GM12878 (cell line): ENCODE results near the gene TNNC2. TPM values are rescaled to one million over a fixed set of nuclear protein-coding genes. Genes with fewer than 3 reads are reported as not detected.

Source experiments
- ATAC-seq: fragments of 200-7000 bp; cut with Tn5 transposase; 3 replicates; pipeline ENCODE4 v1.9.1; 2020; ENCODE audit warnings: mild to moderate bottlenecking, moderate library complexity
- BruUV-seq: library from RNA; stranded (reverse); fragments of 400-500 nt; replicated peaks from 2 replicates; lab custom pipeline; 2021; lab: Mats Ljungman, UMichigan
- CTCF ChIA-PET: fragments of 300-600 bp; sonication (Branson Sonifier 250); formaldehyde crosslinking; extraction: SDS; loops from one replicate; lab custom pipeline; 2021; ENCODE audit warnings: inconsistent platforms; lab: Yijun Ruan, JAX
- POLR2A ChIA-PET: fragments of 350-600 bp; formaldehyde crosslinking; extraction: SDS; loops from one replicate; lab custom pipeline; 2021; ENCODE audit warnings: inconsistent platforms; lab: Charles Lee
- RAD21 ChIA-PET: fragments of 300-600 bp; sonication (Branson Sonifier 250); formaldehyde crosslinking; loops from one replicate; lab custom pipeline; 2023; ENCODE audit warnings: antibody characterized with exemption; ENCODE audit not compliant: unreplicated experiment; lab: Charles Lee
- SMC1A ChIA-PET: fragments of 300-600 bp; sonication (Branson Sonifier 250); formaldehyde crosslinking; loops from one replicate; lab custom pipeline; 2023; ENCODE audit not compliant: unreplicated experiment, uncharacterized antibody; lab: Charles Lee
- DNase-seq: peaks from one replicate; pipeline ENCODE4 v3.0.0-alpha.2; 2011; ENCODE audit warnings: low read depth, low spot score
- FAIRE-seq: peaks from 3 replicates; lab custom pipeline; 2011; peaks lifted over from hg19 to GRCh38; lab: Jason Lieb, UNC
- H2AFZ ChIP-seq: 2 replicates; pipeline ENCODE4 v1.6.0; 2011; ENCODE audit warnings: low read depth, low read length, control low read depth; ENCODE audit not compliant: control insufficient read depth
- H3K27ac ChIP-seq: 2 replicates; pipeline ENCODE4 v1.5.1; 2011; ENCODE audit warnings: control low read depth; ENCODE audit not compliant: control insufficient read depth, insufficient read depth
- H3K27me3 ChIP-seq, 2 experiments: replicated peaks in 1 of 2; 2 replicates each; pipeline versions ENCODE4 v1.6.0 to v1.6.1; 2011; ENCODE audit warnings: low read length in 1 of 2; ENCODE audit not compliant: control insufficient read depth in 2 of 2, insufficient read depth in 2 of 2
- H3K36me3 ChIP-seq, 2 experiments: 2 replicates each; pipeline ENCODE4 v1.5.1; 2011; ENCODE audit warnings: low read length in 1 of 2; ENCODE audit not compliant: control insufficient read depth in 2 of 2, insufficient read depth in 2 of 2
- H3K4me1 ChIP-seq: 2 replicates; pipeline ENCODE4 v1.6.1; 2011; ENCODE audit warnings: mild to moderate bottlenecking, low read length, moderate library complexity, mixed read lengths; ENCODE audit not compliant: control insufficient read depth, insufficient read depth
- H3K4me2 ChIP-seq: 2 replicates; pipeline ENCODE4 v1.6.0; 2011; ENCODE audit warnings: control low read depth; ENCODE audit not compliant: control insufficient read depth, insufficient read depth
- H3K4me3 ChIP-seq: fragments of 200-600 bp; sonication (generic); 2 replicates; pipeline ENCODE4 v1.5.1; 2016
- H3K79me2 ChIP-seq: 2 replicates; pipeline ENCODE4 v1.6.0; 2011; ENCODE audit warnings: low read length; ENCODE audit not compliant: control insufficient read depth, insufficient read depth
- H3K9ac ChIP-seq: 2 replicates; pipeline ENCODE4 v1.8.0; 2011; ENCODE audit warnings: low read length, control low read depth, mixed read lengths; ENCODE audit not compliant: control insufficient read depth, insufficient read depth
- H3K9me3 ChIP-seq: replicated peaks from 3 replicates; pipeline ENCODE4 v1.5.1; 2011; ENCODE audit warnings: mild to moderate bottlenecking, low read length; ENCODE audit not compliant: control insufficient read depth, insufficient read depth
- H4K20me1 ChIP-seq: 2 replicates; pipeline ENCODE4 v1.6.0; 2011; ENCODE audit not compliant: control insufficient read depth, insufficient read depth
- CHD1 ChIP-seq: IDR thresholded peaks from 2 replicates; pipeline ENCODE4 v1.6.1; 2012; ENCODE audit warnings: low read depth, low read length, improper control_type of control experiment
- CREB1 ChIP-seq: IDR thresholded peaks from 2 replicates; pipeline ENCODE4 v1.6.1; 2012; ENCODE audit warnings: low read depth, mild to moderate bottlenecking, inconsistent platforms
- DPF2 ChIP-seq: fragments of 450-650 bp; IDR thresholded peaks from 2 replicates; pipeline ENCODE4 v1.6.1; 2017; ENCODE audit warnings: mild to moderate bottlenecking
- EP300 ChIP-seq, 2 experiments: fragments of 150-350 bp in 1 of 2; IDR thresholded peaks; 2 replicates each; pipeline ENCODE4 v1.6.1; 2011 to 2012; ENCODE audit warnings: low read depth in 2 of 2, low read length in 2 of 2, borderline replicate concordance in 1 of 2, improper control_type of control experiment in 1 of 2, inconsistent platforms in 1 of 2; ENCODE audit not compliant: control insufficient read depth in 1 of 2
- ETV6 ChIP-seq, 2 experiments: fragments of 450-650 bp in 1 of 2; IDR thresholded peaks in 1 of 2; conservative IDR thresholded peaks in 1 of 2; 2 replicates each; pipeline ENCODE4 v1.6.1; 2014; ENCODE audit warnings: antibody characterized with exemption in 1 of 2, borderline replicate concordance in 1 of 2, low read depth in 1 of 2, mild to moderate bottlenecking in 1 of 2, moderate library complexity in 1 of 2
- JUND ChIP-seq: IDR thresholded peaks from 2 replicates; pipeline ENCODE4 v1.6.1; 2012; ENCODE audit warnings: low read depth, mild to moderate bottlenecking, low read length, improper control_type of control experiment, moderate library complexity
- KAT2A ChIP-seq: conservative IDR thresholded peaks from 2 replicates; pipeline ENCODE4 v1.6.1; 2011; ENCODE audit warnings: low read depth, low read length; ENCODE audit not compliant: control insufficient read depth
- MEF2A ChIP-seq: IDR thresholded peaks from 2 replicates; pipeline ENCODE4 v1.6.1; 2011; ENCODE audit warnings: low read depth, mild to moderate bottlenecking, low read length, moderate library complexity; ENCODE audit not compliant: insufficient read depth
- PML ChIP-seq: IDR thresholded peaks from 2 replicates; pipeline ENCODE4 v1.6.1; 2012; ENCODE audit warnings: low read length, inconsistent platforms
- POLR2AphosphoS5 ChIP-seq: IDR thresholded peaks from 2 replicates; pipeline ENCODE4 v1.6.1; 2011; ENCODE audit warnings: mild to moderate bottlenecking, low read length, inconsistent platforms
- RAD51 ChIP-seq: fragments of 450-650 bp; IDR thresholded peaks from 2 replicates; pipeline ENCODE4 v1.6.1; 2016; ENCODE audit warnings: moderate library complexity, mild to moderate bottlenecking, inconsistent platforms
- RFX5 ChIP-seq: IDR thresholded peaks from 2 replicates; pipeline ENCODE4 v1.6.1; 2011; ENCODE audit warnings: low read depth, low read length, improper control_type of control experiment
- WRNIP1 ChIP-seq: IDR thresholded peaks from 2 replicates; pipeline ENCODE4 v1.6.1; 2011; ENCODE audit warnings: low read depth, low read length, improper control_type of control experiment, borderline replicate concordance
- ZNF384 ChIP-seq: IDR thresholded peaks from 2 replicates; pipeline ENCODE4 v1.6.1; 2012; ENCODE audit warnings: low read depth, mild to moderate bottlenecking, low read length, improper control_type of control experiment, borderline replicate concordance
- ZNF622 ChIP-seq: fragments of 450-650 bp; IDR thresholded peaks from 2 replicates; pipeline ENCODE4 v1.6.1; 2017; ENCODE audit warnings: mild to moderate bottlenecking, inconsistent platforms
- WGBS: methylation state at CpG from one replicate; pipeline ENCODE4 v1.1.6; 2016; ENCODE audit warnings: low lambda C conversion rate; ENCODE audit not compliant: insufficient replicate concordance, insufficient coverage; ENCODE audit errors: missing lambda C conversion rate; 5-methylcytosine and 5-hydroxymethylcytosine counted together
- in situ Hi-C: fragments of 300-500 bp; cut with MboI; formaldehyde crosslinking; loops from 9 replicates; pipeline ENCODE4 v1.14.3; 2018; ENCODE audit warnings: mixed read lengths
- intact Hi-C: fragments of 100-400 bp; cut with micrococcal nuclease; formaldehyde crosslinking; loops from one replicate; pipeline ENCODE4 v1.14.2; 2022; ENCODE audit not compliant: unreplicated experiment
- polyA plus RNA-seq, 11 experiments: library from polyadenylated mRNA; depleted of rRNA in 4 of 11; unstranded in 6 of 11; stranded (reverse) in 5 of 11; fragments of >200 nt; fragmentation: Nextera tagmentation in 4 of 11; fragmentation: Illumina TruSeq in 1 of 11; extraction: Ambion mirVana in 4 of 11; extraction: Trizol in 1 of 11; gene quantifications; 1 replicate in 1 of 11; 2 replicates in 10 of 11; pipeline versions ENCODE4 v1.2.1 to v1.2.3, GENCODE V29; 2011 to 2016; ENCODE audit warnings: inconsistent platforms in 2 of 11, missing spikeins in 2 of 11, low read depth in 1 of 11
- total RNA-seq, 4 experiments: library from RNA; depleted of rRNA in 3 of 4; stranded (reverse); fragments of >200 nt in 3 of 4; fragmentation: Illumina TruSeq in 1 of 4; extraction: Trizol in 1 of 4; gene quantifications; 2 replicates each; pipeline versions ENCODE4 v1.2.1 to v1.2.3, GENCODE V29; 2013 to 2021
- TF ChIP-seq, protein P1 (sequence below): fragments of 450-650 bp; formaldehyde crosslinking; IDR thresholded peaks from 2 replicates; pipeline ENCODE4 v1.5.0; 2022; ENCODE audit warnings: mild to moderate bottlenecking, missing genetic modification characterization
- TF ChIP-seq, protein P2 (sequence below): IDR thresholded peaks from 2 replicates; pipeline ENCODE4 v1.6.1; 2012; ENCODE audit warnings: low read depth, low read length, improper control_type of control experiment

TNNC2 gene
- total and polyA plus RNA-seq, 10 of the 15 experiments (the other 5 are each of a cell fraction or from before 2014, with no cell fraction given) = 0.37 TPM; not detected in 9

DNA sequence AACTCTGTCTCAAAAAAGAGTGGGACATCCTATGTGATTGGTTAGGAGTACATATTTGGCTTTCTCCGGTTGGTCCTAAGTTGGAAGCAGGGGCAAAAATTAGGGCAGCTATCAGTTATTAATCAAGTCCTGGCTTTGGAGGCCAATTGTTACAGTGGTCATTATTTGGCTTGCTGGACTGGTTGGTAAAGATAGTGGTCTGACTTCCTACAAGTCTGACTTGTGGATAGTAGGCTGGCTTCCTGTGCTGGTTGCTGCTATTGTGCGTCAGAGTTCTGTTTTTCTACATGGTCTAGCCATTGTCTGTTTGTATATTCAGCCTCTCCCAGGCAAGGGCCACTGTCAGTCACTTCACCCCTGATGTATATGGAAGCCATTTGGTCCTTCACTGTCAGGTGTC, 23.1 kb upstream of the TNNC2 start:
- SMC1A ChIA-PET = interaction anchor here (1.3 to 1.6 kb wide), 3 partner anchors 9 to 52 kb away, joined by 3 to 4 read pairs (median 3); no protein-coding TSS in a partner anchor
- no peak overlapping the region for H3K4me3 ChIP-seq
- WGBS = 100% methylated on average over 2 of the region's 2 CpGs
- H4K20me1 ChIP-seq = no peaks in the 10 kb centered on the region
- CTCF ChIA-PET = interaction anchor here (1.7 kb wide), 1 partner anchor 51 kb away, joined by 6 read pairs; no protein-coding TSS in a partner anchor
- in situ Hi-C loops = no loop called here
- no peak overlapping the region for H2AFZ ChIP-seq
- no peak overlapping the region for H3K4me2 ChIP-seq
- no peaks in the 10 kb centered on the region for H3K27me3 ChIP-seq
- FAIRE-seq (no peak), ATAC-seq (no peak), DNase-seq (no peak)
- no peaks in the 10 kb centered on the region for H3K4me1 ChIP-seq
- BruUV-seq = no TSS peak
- no peak overlapping the region for H3K27ac ChIP-seq
- TF ChIP-seq ETV6 (conservative IDR thresholded peaks at IDR 0.05 in 1 of 2, IDR thresholded peaks at IDR 0.05 in 1 of 2; ENCODE audit: borderline replicate concordance in 1 of 2, low read depth in 1 of 2) (no peak), ZNF384 (no peak), RFX5 (no peak), CHD1 (no peak), POLR2AphosphoS5 (no peak), WRNIP1 (no peak), RAD51 (no peak), DPF2 (no peak), CREB1 (no peak), PML (no peak), EP300 (IDR thresholded peaks at IDR 0.05; ENCODE audit: borderline replicate concordance in 1 of 2, control insufficient read depth in 1 of 2, low read depth in 2 of 2, low read length in 2 of 2) (no peak), MEF2A (no peak), JUND (no peak), KAT2A (no peak), ZNF622 (no peak)
- TF ChIP-seq, protein P1, sequence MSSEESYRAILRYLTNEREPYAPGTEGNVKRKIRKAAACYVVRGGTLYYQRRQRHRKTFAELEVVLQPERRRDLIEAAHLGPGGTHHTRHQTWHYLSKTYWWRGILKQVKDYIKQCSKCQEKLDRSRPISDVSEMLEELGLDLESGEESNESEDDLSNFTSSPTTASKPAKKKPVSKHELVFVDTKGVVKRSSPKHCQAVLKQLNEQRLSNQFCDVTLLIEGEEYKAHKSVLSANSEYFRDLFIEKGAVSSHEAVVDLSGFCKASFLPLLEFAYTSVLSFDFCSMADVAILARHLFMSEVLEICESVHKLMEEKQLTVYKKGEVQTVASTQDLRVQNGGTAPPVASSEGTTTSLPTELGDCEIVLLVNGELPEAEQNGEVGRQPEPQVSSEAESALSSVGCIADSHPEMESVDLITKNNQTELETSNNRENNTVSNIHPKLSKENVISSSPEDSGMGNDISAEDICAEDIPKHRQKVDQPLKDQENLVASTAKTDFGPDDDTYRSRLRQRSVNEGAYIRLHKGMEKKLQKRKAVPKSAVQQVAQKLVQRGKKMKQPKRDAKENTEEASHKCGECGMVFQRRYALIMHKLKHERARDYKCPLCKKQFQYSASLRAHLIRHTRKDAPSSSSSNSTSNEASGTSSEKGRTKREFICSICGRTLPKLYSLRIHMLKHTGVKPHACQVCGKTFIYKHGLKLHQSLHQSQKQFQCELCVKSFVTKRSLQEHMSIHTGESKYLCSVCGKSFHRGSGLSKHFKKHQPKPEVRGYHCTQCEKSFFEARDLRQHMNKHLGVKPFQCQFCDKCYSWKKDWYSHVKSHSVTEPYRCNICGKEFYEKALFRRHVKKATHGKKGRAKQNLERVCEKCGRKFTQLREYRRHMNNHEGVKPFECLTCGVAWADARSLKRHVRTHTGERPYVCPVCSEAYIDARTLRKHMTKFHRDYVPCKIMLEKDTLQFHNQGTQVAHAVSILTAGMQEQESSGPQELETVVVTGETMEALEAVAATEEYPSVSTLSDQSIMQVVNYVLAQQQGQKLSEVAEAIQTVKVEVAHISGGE (CRISPR knock-in tag) = no peak
- TF ChIP-seq, protein P2, sequence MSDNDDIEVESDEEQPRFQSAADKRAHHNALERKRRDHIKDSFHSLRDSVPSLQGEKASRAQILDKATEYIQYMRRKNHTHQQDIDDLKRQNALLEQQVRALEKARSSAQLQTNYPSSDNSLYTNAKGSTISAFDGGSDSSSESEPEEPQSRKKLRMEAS = no peak
- intact Hi-C loops = no loop called here
- RAD21 ChIA-PET = no interaction called here
- peaks cover 3% of the 10 kb centered on the region for H3K79me2 ChIP-seq
- H3K36me3 ChIP-seq = no peaks in the 10 kb centered on the region
- POLR2A ChIA-PET = no interaction called here
- H3K9ac ChIP-seq = no peak overlapping the region
- H3K9me3 ChIP-seq = no peaks in the 10 kb centered on the region
